HG02798 (cell line): ENCODE results near the gene NPPA.

ENCODE experiments used
- ATAC-seq: cut with Tn5 transposase; IDR thresholded peaks from one replicate; pipeline ENCODE4 v1.9.1; 2021; ENCODE audit warnings: mild to moderate bottlenecking; ENCODE audit not compliant: unreplicated experiment, poor library complexity

Gene NPPA

DNA sequence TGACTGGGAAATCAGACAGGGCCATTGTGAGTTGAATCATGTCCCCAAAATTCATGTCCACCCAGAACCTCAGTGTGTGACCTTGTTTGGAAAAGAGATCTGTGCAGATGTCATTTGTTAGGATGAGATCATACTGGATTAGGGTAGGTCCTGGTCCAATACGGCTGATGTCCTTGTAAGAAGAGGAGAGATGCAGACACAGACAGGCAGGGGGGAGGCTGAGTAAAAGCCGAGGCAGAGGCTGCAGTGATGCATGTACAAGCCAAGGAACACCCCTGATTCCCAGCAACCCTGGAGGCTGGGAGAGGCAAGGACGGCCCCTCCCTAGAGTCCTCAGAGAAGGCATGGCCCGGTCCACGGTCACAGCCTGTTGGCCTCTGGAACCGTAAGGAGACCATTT, 27.0 kb upstream of the NPPA start:
- ATAC-seq, result no peak

DNA sequence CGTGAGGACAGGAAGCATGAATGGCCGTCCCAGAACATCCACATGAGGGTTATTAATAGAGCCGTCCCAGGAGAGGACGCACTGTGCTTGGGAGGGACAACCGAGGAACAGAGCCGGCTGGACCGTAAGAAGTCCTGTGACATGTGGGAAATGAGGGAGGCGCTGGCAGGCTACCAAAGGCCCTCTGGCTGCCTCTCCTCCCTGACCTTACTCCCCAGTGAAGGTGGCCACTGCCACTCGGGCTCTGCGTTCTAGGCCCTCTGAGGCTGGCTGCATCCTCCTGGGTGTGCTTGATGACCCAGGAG, 26.6 kb upstream of the NPPA start:
- ATAC-seq, result no peak

DNA sequence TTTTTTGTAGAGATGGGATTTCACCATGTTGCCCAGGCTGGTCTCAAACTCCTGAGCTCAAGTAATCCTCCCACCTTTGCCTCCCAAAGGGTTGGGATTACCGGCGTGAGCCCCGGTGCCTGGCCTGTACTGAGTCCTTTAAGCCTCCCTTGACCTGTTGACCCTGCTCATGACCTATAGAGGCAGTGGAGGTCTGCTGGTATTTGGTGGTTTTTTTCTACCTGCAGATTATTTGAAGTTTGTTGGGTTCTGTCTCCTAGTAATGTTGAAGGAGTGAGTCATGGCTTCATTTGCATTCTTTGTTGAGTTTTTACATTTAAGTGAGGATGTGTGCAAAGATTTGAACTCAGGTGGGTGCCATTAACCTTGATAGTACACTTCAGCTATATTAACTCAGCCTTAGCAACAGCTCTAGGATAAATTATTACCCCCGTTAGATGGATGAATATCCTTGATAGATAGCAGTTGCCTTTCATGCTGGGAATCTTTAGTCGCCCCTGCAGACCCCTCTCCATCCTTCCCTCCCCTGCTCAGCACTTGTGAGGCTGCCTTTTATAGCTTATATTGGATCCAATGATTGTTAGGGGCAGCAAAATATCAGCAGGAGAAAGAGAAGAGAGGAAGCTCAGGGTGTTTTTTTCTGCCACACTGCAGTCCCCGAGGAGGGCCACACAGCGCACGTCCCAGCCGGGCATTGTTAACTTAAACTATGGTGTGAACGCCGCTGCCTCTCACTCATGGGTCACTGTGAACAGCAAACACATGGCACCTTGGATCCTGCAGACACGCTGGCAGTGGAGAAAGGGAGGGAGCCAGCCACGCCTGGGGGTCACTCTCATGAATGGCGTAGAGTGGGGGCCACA, 26.0 kb upstream of the NPPA start:
- no peak for ATAC-seq

DNA sequence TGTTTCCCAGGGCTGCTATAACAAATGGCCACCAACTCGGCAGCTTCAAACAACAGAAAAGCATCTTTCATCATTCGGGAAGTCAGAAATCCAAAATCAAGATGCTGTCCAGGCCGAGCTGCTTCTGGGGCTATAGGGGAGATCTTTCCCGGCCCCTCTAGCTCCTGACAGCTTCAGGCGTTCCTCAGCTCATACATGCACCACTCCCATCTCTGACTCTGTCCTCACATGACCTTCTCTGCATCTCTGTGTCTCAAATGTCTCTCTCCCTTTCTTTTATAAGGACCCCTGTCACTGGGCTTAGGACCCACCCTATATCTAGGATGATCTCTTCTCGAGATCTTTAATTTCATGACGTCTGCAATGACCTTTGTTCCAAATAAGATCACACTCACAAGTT, 25.0 kb upstream of the NPPA start:
- ATAC-seq, result no peak

DNA sequence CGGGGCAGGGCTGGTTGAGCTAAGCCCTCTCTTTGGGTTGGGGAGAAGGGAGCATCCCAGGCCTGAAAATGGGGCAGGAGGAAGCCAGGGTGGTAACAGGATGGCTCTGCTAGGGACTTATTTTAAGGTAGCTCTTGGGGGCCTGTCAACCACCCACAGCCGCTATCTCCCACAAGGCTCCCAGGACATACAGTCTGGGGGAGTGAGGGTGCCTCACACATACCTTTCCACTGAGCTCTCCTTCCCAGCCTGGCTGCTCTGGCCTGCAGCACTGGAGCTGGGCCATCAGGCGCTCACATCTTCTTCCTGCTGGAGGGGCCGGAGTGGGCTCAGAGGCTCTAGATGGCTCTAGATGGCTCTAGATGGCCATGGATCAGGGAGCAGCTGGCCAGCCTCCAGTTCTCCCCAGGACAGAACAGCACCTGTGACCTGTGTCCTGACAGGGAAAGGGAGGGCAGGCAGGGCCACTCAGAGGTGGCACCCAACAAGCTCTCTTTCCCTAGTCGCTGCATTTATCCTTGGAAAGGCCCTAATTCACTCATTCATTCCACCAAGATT, 22.1 kb upstream of the NPPA start:
- ATAC-seq, result no peak

DNA sequence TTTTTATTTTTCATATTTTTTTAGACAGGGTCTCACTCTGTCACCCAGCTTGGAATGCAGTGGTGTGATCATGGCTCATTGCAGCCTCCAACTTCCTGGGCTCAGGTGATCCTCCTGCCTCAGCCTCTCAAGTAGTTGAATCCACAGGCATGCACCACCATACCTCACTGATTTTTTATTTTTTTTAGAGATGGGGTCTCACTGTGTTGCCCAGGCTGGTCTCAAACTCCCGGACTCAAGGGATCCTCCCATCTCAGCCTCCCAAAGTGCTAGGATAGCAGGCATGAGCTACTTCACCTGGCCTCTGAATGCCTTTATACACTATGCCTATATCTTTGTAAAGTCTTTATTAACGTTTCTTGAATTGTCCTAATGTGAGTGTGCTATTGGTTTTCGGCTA, 21.5 kb upstream of the NPPA start:
- no peak for ATAC-seq

DNA sequence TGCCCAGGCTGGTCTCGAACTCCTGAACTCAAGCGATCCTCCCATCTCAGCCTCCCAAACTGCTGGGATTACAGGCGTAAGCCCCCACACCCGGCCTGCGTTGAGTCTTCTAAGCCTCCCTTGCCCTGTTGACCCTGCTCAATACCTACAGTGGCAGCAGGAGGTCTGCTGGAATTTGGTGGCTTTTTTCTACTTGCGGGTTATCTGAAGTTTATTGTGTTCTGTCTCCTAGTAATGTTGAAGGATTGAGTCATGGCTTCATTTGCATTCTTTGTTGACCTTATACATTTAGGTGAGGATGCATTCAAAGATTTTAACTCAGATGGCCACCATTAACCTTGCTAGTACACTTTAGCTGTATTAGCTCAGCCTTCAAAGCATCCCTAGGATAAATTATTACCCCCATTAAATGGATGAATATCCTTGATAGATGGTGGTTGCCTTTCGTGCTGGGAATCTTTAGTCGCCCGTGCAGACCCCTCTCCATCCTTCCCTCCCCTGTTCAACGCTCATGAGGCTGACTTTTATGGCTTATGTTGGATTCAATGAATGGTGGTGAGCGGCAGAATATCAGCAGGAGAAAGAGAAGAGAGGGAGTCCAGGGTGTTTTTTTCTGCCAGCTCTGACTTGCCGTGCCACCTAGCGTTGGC, 20.9 kb upstream of the NPPA start:
- ATAC-seq, result no peak

DNA sequence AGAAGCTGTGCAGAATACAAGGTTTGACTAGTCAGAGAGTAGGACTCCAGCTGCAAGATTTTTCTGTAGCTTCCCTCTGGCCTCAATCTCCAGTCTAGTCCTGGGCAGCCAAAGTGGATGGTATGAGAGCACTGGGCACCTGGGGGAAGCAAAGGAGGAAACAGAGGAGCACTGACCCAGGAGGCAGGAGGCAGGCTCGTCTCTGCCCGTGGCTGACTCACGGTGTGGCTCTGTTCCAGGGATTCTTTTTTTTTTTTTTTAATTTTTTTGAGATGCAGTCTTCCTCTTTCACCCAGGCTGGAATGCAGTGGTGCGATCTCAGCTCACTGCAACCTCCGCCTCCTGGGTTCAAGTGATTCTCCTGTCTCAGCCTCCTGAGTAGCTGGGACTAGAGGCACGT, 15.3 kb upstream of the NPPA start:
- no peak for ATAC-seq

DNA sequence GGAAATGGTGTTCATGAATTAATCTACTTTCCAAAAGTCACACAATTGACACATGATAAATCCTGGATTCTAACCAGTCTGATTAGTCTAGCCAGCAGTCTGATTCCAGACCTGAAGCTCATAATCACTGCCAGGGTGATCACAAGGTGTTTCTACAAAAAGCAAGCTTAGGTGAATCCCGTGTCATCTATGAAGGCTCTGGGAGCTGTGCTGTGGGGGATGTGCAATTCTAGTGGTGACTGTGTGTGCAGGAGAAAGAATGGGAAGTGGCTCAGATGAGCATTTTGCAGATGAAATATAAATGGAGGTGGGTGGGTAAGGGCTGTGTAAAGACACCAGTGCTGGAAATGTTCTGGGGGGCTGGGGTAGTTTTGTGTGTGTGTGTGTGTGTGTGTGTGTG, 13.0 kb upstream of the NPPA start:
- no peak for ATAC-seq

DNA sequence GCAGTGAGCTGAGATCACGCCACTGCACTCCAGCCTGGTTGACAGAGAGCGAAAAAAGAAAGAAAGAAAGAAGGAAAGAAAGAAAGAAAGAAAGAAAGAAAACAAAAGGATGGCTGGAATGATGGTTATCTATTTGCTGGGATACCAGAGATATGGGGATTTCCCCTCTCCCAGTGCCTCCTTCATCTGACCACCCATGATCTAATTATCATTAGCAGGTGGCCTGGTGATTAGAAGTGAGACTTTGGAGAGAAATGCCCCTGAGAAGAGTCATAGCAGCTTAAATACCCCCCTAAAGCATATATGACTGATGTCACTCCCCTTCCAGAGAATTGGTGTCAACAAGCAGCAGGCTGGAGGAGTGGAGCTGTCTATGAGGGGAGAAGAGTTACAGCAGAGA, 12.5 kb upstream of the NPPA start:
- no peak for ATAC-seq

DNA sequence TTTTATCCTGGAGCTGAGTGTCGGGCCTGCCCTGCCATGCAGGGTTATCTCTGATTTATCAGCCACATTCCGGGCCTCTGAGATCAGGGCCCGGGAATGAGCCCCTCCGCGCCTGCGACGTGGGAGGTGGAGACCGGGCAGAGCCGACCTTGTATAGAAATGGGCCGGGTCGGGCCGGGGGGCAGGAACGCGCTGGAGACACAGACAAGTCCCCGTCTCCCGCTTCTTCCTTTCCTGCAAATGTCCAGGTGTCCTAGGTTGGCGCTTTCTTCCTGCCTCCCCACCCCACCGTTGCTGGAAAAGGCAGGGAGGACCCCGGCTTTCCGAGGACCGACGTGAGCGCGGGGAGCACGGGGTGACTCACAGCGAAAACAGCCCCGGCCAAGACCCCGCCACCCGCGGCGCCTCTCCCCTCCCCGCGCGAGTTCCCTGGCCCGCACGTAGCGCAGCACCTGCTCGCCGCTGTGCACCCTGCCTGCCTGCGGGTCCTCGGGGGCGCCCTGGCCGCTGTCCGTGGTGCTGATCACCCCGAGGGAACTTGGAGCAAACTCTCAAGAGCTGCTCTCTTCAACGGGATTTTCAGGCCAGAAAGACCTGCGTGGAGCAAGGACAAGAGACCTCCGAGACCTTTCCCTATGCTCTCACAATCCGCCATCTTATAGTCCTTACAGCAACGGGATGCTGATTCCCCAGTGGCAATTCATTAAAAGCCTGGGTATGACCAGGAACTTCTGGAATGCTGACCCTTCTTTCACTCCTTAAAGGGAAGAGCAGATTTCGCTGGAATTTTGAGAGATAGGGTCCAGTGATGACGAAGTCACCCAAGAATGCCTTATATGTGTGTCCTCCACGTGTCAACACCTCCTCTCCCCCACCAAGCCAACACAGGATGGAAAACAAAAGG, 11.6 kb upstream of the NPPA start:
- no peak for ATAC-seq

DNA sequence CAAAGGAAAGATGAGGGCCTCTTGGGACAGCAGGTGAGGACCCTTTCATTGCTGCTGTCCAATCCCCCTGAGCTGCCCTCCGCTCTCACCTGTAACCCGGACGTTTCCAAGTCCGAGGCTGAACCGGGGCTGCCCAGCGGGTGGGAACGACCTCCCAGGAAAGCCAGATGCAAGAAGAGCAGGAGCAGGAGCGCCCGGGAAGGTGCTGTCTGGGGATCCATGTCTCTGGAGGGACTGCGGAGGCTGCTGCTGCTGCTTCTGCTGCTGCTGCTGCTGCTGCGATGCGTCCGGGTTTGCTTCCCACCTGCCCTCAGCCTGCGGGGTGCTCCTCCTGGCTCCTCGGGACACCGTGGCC, 11.0 kb upstream of the NPPA start, which contains the start of gene NPPB:
NPPB (minus strand) TSS at position 333 of the 355 bp plus-strand sequence; CDS start at position 221, 112 bp downstream.
- no peak for ATAC-seq

DNA sequence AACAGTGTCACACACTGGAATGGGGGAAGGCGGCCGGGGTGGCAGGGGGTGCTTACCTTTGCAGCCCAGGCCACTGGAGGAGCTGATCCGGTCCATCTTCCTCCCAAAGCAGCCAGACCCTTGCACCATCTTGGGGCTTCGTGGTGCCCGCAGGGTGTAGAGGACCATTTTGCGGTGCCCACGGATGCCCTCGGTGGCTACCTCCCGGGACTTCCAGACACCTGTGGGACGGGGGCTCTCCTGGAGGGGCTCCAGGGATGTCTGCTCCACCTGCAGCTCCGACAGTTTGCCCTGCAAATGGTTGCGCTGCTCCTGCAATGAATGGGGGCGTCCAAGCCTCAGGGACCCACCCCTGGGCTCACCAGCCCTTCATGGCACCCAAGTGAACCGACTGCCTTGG, 10.6 kb upstream of the NPPA start:
- ATAC-seq, result no peak

DNA sequence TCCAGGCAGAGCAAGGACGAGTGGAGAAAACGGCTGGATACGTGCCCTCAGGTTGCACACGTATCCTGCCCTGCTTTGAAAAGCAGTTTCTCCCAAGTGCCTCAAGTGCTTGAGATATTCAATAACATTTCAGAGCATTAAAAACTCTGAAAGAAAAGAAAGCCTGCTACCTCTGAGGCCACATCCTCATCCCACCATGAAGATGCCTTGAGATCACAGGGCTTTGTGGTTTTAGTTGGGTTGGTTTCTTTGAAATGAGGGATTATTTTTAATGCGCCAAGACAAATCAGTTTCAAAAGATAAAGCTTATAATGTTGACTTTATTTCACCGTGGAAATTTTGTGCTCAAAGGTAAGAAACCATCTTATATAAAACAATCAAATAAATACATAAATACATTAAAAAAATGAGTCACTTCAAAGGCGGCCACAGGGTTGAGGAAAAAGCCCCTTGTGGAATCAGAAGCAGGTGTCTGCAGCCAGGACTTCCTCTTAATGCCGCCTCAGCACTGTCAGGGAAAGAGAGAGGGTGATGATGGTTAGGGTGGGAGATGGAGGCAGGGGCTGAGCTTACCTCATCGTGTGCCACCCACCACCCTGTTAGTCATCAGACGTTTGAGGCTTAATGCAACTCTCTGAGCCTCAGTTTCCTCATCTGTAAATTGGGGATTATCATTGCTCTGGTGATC, 9.7 kb upstream of the NPPA start:
- no peak for ATAC-seq

DNA sequence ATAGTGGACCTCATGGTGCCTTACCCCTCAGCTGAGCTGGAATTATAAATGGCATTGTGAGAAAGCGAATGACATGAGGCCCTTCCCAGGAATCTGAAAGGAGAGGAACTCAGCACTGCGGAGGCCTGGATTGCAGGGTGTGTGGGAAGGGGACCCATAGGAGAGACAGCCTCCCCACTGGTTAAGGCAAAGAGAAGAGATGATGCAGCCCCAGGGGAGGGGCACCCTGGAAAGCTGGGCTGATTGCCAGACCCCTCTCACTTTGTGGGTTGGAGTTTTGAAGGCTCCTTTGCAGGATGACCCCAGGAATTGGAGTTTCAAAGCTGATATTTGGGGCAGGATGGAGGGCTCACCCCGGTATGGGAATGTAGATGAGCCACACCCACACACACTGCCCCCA, 9.1 kb upstream of the NPPA start:
- ATAC-seq, result no peak

DNA sequence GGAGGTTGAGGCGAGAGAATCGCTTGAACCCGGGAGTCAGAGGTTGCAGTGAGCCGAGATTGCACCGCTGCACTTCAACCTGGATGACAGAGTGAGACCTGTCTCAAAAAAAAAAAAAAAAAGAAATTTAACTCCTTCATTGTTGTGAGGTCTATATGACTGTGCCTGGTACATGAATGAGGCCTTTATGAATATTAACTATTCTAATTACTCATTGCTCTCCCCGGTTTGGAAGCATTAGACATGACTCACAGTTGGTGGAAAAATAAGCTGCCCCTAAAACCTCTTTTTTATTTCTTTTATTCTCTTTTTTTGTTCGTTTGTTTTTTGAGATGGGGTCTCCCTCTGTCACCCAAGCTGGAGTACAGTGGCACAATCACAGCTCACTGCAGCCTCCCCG, 7.8 kb upstream of the NPPA start:
- no peak for ATAC-seq

DNA sequence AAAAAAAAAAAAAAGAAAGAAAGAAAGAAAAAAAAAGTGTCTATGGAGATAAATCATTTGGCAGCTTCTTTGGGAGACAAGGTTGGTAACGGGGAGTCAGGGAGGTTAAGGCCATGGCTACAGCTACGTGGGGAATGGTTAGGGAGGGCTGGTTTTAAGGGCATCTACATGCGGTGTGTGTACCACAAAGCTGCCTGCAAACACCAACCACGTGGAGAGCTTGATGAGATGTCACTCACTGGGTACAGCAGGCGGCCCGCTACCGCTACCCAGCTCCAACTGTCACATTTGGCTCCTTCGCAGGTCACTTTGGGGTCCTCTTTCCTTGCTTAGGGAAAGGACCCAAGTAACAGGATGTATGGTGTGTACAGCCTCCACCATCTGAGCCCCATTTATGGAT, 6.9 kb upstream of the NPPA start:
- ATAC-seq, result no peak

DNA sequence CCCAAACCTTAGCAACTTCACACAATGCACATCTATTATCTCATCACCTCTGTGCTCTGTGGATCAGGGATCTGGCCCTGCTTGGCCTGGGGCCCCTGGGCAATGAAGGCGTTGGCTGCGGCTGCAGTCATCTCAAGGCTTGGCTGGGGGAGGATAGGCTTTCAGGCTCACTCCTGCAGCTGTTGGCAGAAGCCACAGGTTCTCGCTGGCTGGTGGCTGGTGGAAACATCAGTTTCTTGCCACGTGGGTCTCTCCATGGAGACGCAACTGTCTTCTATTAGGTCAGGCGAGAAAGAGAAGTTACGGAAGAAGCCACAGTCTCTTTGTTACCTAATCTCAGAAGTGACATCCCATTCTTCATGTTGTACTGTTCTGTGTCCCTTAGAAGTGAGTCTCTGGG, 3.6 kb upstream of the NPPA start:
- ATAC-seq, result no peak

DNA sequence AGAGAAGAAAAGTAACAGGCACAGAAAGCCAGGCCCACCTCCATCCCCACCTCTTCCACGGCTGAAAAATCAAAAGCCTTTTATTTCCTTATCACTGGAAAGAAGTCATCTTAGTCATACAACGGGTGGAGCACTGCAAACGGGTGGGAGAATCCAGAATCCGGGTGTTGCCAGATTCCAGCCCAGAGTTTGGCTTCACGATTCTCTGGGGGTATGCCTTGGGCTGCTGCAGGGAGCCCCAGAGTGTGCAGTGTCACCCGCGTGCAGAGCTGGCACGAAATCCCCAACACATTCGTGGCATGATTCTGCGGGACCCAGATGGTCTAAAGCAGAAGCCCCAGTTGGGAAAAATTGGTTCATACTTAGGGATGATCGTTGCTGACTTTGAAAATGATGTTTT, 2.6 kb upstream of the NPPA start:
- no peak for ATAC-seq

DNA sequence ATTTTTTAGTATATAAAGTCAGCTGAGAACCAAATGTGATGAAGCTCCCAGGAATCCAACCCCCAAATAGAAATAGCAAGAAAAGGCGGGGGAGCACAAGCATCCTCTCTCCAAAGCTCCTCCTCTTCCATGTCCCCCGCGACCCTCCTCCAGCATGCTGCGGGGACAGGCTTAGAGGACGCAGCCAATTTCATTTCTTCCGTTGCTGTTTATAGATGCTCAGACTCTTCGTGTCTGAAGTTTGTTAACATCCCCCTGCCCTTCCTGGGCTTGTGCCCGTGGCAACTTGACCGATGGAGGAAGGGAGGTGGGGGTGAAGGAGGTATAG, 754 bp upstream of the NPPA start:
- ATAC-seq, result no peak
